Left lung (tissue), 10 donors: ENCODE results near the gene C14orf180. TPM values are rescaled to one million over a fixed set of nuclear protein-coding genes. Genes with fewer than 3 reads are reported as not detected.

Experiments
- ATAC-seq: fragments of 200-7000 bp; cut with Tn5 transposase; one replicate; pipeline ENCODE4 v1.9.1; 2020; ENCODE audit warnings: moderate library complexity
- DNase-seq, 4 donors: peaks; one replicate each; pipeline ENCODE4 v3.0.0-alpha.2; 2013 to 2020
- H3K27ac ChIP-seq, 2 donors: fragments of 200-600 bp; sonication (generic) in 1 of 2; one replicate each; pipeline versions ENCODE4 v1.5.0 to v1.8.0; 2020 to 2021
- H3K27me3 ChIP-seq, 2 donors: fragments of 200-600 bp; sonication (generic) in 1 of 2; one replicate each; pipeline versions ENCODE4 v1.5.0 to v1.8.0; 2020 to 2021
- H3K36me3 ChIP-seq, 2 donors: fragments of 200-600 bp; sonication (generic) in 1 of 2; one replicate each; pipeline versions ENCODE4 v1.5.0 to v1.8.0; 2020 to 2021
- H3K4me1 ChIP-seq, 2 donors: fragments of 200-600 bp; one replicate each; pipeline ENCODE4 v1.8.0; 2021
- H3K4me3 ChIP-seq, 2 donors: fragments of 200-600 bp; sonication (generic) in 1 of 2; one replicate each; pipeline versions ENCODE4 v1.5.0 to v1.8.0; 2020 to 2021; ENCODE audit warnings: mild to moderate bottlenecking in 1 of 2
- H3K9me3 ChIP-seq, 2 donors: fragments of 200-600 bp; sonication (generic) in 1 of 2; one replicate each; pipeline versions ENCODE4 v1.5.0 to v1.8.0; 2020 to 2021
- CTCF ChIP-seq, 2 donors: fragments of 200-600 bp; sonication (generic) in 1 of 2; IDR thresholded peaks; one replicate each; pipeline versions ENCODE4 v1.5.0 to v1.8.0; 2021; ENCODE audit warnings: antibody characterized with exemption in 2 of 2
- intact Hi-C, 2 donors: fragments of 100-400 bp; cut with DNase I; formaldehyde crosslinking; loops; one replicate each; pipeline versions ENCODE4 v1.11.2 to v1.14.2; 2022
- polyA plus RNA-seq, 6 donors: library from polyadenylated mRNA; unstranded; fragments of 120-200 nt; gene quantifications; one replicate each; pipeline ENCODE4 v1.2.1, GENCODE V29; 2013; ENCODE audit not compliant: insufficient read length in 6 of 6
- total RNA-seq, 2 donors: library from RNA; stranded (reverse); fragmentation: NEBNext Ultra II Directional; extraction: Animal tissue kit (Norgen Biotek cat#: 25700); gene quantifications; one replicate each; pipeline ENCODE4 v1.2.1, GENCODE V29; 2021
- donor health status: DM: no; HTN: yes; CAD: no.
- donor health status: DM: no; HTN: no; CAD: no.

Gene C14orf180
- total and polyA plus RNA-seq, 8 donors: not detected

- Histone ChIP-seq H3K36me3 (no peaks in the 10 kb centered on the region), H3K9me3 (no peaks in the 10 kb centered on the region), H3K27me3 (peaks cover 0 to 41% of the 10 kb centered on the region in 2 donors), H3K4me3 (no peak overlapping the region), H3K27ac (no peak overlapping the region), H3K4me1 (peaks cover 0 to 5% of the 10 kb centered on the region in 2 donors)
- intact Hi-C loops: loop anchor here (5.0 to 10.0 kb wide), 2 partner anchors 425 to 427 kb away; partner anchors contain the start of gene KIF26A (in 2 of the 2)
- peak in 1 of 4 donors; percentile 63 for DNase-seq
- TF ChIP-seq CTCF (IDR thresholded peaks at IDR 0.05): no peak
- ATAC-seq: no peak
These were observed 17.7 kb upstream of the C14orf180 start for GRCh38 chr14:104561632-104562495.

DNA sequence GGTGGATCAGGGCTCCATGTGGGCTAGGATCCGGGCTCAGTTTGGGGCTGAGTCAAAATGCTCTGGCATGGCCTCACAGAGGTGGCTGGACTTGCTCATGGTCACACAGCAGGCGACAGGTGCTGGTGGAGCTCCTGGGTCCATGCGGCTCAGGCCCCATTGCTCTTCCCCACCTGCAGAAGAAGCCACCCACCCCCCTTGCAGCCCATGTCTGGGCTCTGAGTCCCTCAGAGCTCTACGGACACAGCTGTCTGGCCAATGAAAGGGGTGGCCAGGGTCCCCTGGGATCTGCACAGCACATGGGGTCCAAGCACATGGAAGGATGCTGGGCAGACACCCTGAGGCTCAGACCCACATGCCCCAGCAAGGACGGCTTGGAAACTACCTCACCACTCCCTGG, 17.0 kb upstream of the C14orf180 start:
- Histone ChIP-seq H3K9me3 (no peaks in the 10 kb centered on the region), H3K36me3 (no peaks in the 10 kb centered on the region), H3K27me3 (peaks cover 0 to 45% of the 10 kb centered on the region in 2 donors), H3K27ac (no peak overlapping the region), H3K4me1 (peaks cover 0 to 5% of the 10 kb centered on the region in 2 donors), H3K4me3 (no peak overlapping the region)
- no peak for TF ChIP-seq CTCF (IDR thresholded peaks at IDR 0.05)
- peak in 1 of 4 donors; percentile 43 for DNase-seq
- intact Hi-C loops: loop anchor here (5.0 to 10.0 kb wide), 2 partner anchors 425 to 428 kb away; partner anchors contain the start of gene KIF26A (in 2 of the 2)
- no peak for ATAC-seq

DNA sequence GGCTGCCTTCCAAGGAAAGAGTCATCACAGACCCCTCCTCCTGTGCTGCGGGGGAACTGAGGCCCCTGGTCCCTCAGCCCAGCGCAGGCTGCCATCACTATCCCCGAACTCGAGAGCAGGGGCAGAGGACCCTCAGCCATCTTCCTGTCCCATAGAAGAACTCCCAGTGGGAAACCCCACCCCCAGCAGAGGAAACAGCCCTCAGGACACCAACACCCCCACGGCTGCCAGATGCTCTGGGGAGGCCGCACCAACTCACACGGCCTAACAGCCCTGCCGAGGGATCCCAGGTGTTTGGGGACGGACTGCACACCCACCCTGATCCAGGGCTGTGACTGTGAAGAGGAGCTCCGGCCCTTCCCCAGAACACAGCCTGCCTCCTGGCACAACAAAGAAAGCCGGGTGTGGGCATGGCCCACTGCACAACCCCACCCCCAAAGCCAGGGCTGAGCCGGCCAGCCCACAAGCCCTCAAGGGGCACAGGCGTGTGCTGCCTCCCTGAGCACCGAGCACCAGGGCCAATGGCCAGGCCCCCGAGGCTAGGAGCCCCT, 16.3 kb upstream of the C14orf180 start:
- Histone ChIP-seq H3K4me1 (peaks cover 0 to 5% of the 10 kb centered on the region in 2 donors), H3K36me3 (no peaks in the 10 kb centered on the region), H3K27me3 (peaks cover 0 to 51% of the 10 kb centered on the region in 2 donors), H3K4me3 (no peak overlapping the region), H3K9me3 (no peaks in the 10 kb centered on the region), H3K27ac (no peak overlapping the region)
- ATAC-seq (no peak), DNase-seq (peak in 1 of 4 donors; percentile 59)
- intact Hi-C loops: loop anchor here (5.0 to 10.0 kb wide), 2 partner anchors 426 to 428 kb away; partner anchors contain the start of gene KIF26A (in 2 of the 2)
- no peak for TF ChIP-seq CTCF (IDR thresholded peaks at IDR 0.05)

DNA sequence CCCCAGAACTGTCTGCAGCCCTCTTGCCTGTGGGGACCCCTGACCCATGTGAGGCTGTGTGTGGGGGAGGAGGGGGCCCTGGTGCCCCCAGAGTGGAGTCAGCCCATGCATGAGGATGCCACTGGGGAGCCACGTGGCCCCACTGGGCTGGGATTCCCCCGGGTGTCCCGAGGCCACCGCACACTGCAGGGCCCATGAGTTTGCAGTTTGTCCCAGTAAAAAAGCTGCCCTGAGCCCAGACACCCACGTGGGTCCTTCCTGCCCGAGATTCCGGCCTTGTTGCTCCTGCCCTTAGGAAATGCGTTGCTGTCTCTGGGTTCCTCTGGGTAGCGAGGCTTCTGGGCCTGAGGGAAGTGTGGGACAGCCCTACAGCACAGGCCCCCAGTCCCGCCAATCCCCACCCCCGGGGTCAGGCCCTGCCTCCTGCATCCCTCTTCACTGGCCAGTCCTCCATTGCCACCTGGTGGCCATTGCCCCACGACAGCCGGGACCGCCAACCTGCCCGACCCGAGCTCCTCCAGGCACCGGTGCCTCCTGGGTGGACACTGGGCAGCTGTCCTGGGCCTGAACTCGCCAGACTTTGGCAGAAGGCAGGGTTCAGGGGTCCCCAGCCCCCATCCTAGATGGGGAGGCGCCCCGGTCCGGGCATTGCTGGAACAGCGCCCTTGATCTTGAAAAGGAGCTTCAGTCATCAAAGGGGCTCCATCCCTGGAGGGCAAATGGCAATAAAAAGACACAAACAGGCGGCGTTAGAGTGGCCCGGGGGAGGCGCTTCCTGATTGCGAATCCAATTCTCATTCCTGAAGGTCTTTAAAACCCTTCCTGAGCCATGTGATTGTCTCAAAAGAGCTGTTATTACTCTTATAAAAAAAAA, 15.6 kb upstream of the C14orf180 start:
- intact Hi-C loops: loop anchor here (5.0 to 10.0 kb wide), 2 partner anchors 427 to 429 kb away; partner anchors contain the start of gene KIF26A (in 2 of the 2)
- DNase-seq: peak in 3 of 4 donors; percentile 54 to 87 (median 77)

More for the DNA sequence above, 15.6 kb upstream of the C14orf180 start:
- ATAC-seq: peak; percentile 87
- peaks cover 0 to 59% of the 10 kb centered on the region in 2 donors for H3K27me3 ChIP-seq
- no peaks in the 10 kb centered on the region for H3K36me3 ChIP-seq
- peaks cover 0 to 5% of the 10 kb centered on the region in 2 donors for H3K4me1 ChIP-seq
- no peak overlapping the region for H3K4me3 ChIP-seq
- peak; percentile 73 to 77 for TF ChIP-seq CTCF (IDR thresholded peaks at IDR 0.05)
- no peaks in the 10 kb centered on the region for H3K9me3 ChIP-seq
- no peak overlapping the region for H3K27ac ChIP-seq
